ENCODE data around the gene NOL3.
"Not testable (repeated sequence)": the region's sequence is repeated elsewhere in the genome, so short reads cannot be mapped to it uniquely, and the experiment has no call there.

The NOL3 gene

DNA sequence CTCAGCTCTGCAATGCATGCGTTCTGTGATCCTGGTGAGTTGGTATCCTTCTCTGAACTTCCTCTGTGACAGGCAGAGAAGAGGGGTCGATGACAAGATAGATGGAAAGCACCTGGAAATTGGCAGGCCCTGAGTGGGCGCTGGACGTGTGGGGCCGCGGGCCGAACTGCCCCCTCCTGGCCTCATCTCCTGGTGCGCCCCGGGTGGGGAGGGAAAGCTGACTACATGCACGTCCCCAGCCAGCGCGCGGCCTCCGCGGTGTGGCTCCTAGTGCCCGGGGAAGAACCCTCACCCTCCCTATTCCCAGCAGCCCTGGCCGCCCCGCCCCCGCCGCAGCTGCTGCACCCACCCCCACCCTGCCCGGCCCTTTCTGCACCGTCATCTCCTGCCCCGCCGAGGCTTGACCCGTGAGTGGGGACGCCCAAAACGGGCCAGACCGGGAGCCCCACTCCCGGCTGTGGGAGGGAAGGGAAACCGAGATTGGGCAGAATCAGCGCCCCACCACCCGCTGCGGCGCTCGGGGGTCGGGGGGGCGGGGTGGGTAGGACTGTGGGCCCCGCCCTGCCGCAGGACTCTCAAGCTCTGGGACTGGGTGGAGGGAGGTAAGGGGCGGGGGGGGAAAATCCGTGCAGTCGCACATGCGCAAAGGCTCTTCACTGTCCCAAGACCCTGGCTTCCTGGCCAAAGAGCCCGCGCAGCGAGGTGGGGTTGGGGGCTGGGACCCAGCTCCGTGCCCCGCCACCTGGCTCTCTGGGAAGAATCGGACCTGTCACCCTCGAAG lies at the start of gene NOL3:
TSS of gene NOL3 (plus strand) at position 371 of the 781 bp plus-strand sequence.
- no peak for DNase-seq

DNA sequence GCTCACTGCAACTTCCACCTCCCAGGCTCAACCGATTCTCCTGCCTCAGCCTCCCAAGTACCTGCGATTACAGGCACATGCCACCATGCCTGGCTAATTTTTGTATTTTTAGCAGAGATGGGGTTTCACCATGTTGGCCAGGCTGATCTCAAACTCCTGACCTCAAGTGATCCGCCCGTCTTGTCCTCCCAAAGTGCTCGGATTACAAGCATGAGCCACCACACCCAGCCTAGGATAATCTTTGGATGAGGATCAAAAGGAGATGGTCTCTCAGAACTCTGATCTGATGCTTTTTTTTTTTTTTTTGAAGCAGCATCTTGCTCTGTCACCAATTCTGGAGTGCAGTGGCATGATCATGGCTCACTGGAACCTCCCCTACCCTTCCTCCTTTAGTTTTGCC lies 47.5 kb upstream of the NOL3 start:
- not testable (repeated sequence) for DNase-seq

DNA sequence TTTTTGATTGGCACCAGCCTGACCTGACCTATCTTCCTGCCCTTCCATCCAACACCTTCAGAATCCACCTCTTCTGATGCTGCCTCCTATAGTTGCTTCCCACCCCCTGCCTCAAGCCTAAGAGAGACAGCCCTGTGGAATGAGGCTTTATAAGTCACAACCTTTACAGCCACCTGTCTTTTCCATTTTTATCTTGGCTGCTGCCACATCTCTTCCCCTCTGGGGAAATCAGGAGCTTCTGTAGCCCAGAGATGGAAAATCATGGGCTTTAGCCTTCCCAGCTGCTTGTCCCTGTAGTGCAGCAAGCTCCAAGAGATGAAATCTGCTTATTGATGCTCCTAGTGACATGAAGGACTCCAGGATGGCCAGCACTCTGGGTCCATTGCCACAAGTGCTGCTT lies 41.9 kb upstream of the NOL3 start:
- no peak for DNase-seq

DNA sequence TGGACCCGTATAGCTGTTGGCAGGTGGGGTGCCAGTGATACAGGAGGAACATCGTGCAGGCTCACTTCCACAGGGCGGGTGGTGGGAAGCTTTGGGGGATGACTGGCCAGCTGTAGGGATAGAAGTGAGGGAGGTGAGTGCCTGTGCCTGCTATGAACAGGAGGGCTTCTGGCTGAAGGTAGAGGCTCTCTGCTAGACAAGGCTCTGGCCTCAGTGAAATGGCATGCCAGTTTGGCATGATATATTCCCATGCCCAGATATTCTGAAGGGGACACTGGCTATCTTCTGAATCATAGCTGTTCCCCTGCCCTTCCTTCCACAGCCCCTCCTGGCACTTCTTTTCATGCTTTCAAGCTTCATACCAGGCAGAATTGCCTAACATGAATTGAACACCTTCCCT lies 41.5 kb upstream of the NOL3 start:
- no peak for DNase-seq

DNA sequence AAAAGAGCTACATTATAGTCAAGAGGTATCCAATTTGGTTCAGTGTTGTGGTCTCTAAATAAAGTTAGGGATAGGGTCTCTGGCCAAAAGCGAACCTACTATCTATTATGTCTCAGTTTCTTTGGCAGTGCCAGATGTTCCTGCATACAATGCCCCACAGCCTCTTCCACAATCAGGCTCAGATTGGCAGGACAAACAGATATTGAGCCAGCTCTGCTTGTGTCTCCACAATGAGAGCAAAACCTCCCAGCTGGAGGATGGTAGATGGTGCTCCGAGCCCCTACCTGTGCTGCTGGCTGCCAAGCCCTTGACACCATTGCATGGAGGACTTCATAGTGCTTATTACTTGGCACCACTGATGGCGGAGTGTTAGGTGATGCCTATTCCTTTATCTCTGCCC lies 40.9 kb upstream of the NOL3 start:
- no peak for DNase-seq

DNA sequence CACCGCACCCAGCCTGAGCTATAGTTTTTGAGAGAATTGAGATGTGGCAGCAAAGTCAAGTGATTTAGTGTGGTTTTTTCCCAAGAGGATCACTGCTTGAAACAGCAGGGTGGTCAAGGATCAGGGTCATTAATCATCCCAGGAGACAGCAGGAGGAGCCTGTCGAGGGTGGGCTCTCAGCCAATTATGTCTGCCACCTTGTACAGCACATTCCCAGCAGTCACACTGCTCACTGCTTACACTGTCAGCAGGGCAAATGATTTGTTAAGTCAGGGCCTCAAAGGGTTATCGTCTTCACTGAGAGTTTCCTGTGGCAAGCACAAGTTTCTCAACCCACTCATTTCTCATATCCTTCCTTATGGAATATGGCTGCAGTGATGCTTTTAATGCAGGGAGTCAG lies 32.7 kb upstream of the NOL3 start:
- DNase-seq, result no peak

DNA sequence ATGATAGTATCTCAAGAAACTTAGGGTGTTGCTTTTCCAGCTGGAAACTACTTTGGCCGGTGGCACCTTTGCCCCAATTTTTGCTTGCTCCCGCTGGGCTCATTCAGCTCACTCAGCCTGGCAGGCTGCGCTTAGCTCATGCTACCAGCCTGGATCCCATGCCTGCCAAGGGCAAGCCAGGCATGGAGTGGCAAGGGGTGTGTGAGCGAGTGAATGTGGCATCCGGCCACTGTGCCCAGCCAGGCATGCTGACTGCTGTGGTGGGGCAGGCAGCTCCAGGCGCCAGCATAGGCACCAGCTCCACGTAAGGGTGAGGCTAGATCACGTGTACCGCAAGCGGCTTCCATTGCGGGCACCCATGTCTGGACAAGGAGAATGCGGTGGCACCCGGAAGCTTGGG lies 28.9 kb upstream of the NOL3 start:
- DNase-seq, result no peak

DNA sequence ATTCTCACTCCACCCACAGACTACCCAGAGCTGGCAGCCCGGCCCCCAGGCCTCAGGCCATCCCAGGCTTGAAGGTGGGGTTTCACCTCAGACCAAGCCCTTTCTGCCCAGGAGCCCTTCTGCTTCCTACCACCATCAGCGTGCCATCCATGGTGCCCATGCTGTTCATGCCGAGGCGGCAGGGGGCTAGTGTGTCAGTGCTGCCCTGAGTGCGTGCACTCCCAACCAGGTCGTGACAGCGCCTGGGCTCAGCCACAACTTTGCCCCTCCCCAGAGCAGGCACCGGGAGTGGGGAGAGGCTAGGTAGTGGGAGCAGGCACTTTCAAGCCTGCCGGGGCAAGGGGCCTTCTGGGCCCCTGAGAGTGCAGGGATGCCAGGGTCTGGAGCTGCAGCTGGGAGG lies 28.0 kb upstream of the NOL3 start:
- DNase-seq, result no peak

DNA sequence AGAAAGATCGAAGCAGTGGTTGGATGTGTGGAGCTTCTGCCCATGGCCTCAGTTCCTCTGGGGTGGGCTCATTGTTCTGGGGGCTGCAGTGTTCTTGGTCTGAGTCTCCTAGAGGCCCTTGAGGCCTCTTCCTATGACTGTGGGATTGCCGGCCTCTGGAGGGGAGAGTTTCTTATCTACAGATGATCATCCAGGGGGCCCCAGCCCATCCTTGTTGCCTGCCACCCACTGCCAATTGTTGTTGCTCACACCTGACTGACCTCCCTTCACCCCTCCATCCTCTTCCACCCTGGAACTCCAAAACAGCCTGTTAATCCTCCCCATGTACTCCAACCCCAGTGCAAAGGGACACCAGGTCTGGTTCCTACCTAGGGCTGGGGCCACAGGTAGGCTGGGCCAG lies 25.4 kb upstream of the NOL3 start:
- DNase-seq, result no peak

DNA sequence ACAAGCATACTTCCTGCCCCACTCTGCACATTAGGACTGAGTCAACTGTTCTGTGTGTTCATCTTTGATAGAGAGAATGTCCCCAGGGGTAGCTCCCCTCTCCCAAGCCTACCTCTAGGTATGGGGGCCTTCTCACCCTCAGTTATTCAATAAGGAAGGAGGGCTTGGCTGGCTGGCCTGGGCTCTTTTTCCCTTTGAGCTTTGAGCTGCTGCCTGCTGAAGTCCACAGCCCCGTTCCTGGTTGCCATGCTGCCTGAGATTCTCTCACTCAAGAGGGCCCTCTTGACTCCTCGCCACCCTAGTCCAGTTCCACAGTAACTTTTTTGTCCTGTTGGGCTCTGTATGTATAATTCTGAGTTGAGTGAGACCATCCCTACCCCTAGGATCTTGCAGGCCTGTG lies 24.6 kb upstream of the NOL3 start:
- DNase-seq, result no peak

DNA sequence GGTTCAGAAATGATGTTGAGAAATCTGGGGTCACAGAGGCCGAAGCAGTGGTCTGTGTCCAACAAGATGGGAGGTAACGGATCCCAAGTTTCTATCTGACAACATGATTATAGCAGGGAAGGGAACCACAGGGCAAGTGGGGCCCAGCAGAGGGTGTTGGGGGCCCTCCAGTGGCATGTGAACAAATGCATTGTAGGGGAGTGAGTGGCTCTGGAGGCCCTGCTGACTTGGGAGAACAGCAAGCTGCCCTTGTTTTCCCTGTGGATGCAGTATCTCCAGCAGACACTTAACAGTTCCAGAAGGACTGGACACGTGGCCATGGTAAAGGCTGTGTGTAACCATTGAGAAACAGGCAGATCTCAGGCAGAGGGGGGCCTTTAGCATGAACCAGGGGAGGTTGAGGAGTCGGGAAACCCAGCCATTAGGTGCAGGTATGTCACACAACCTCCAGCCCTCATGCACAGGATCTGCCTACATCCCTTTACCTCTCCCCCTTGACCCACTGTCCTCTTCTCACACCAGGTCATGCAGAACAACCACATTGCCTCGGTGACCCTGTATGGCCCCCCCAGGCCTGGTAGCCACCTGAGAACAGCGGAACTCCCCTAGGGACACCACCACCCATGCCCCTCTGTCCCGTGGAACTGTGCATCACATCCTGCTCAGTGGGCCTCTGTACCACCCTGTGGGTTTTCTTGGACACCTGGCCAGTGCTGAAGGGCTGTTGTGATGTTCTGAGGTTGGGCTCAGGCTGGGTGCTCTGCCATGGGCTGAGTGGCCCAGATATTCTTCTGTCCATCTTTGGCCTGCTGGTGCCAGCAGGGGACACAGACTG lies 23.6 kb upstream of the NOL3 start:
- no peak for DNase-seq

DNA sequence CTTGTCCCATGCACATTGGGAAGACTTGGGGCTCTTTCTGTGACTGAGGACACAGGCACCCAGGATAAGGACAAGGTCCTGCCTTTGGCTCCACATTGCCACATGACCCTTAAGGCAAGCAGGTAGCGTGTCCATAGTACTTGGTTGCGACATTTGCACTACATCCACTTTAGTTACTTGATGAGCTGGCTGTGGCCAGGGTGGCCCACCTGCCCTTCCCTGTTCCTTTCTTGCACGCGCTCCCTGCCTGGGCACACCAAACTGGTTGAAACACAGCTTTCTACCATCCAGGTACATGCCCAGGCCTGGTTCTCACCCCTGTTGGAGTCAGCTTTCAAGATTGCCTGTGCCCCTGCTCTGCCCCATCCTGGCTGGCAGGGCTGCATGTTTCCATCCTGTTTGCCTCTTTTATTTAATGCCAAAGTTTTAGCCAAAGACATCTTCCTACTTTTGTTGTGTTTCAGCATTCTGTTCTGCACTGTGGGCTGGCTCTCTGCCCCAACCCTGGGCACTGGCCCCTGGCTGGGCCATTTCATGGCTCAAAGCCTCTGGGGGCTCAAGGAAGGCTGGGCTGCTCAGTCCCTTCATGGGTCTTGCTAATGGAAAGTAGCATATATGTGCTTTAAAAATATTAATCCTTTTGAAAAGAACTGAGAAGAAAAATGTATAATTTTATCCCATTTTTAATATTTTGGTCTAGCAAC lies 22.7 kb upstream of the NOL3 start:
- no peak for DNase-seq

DNA sequence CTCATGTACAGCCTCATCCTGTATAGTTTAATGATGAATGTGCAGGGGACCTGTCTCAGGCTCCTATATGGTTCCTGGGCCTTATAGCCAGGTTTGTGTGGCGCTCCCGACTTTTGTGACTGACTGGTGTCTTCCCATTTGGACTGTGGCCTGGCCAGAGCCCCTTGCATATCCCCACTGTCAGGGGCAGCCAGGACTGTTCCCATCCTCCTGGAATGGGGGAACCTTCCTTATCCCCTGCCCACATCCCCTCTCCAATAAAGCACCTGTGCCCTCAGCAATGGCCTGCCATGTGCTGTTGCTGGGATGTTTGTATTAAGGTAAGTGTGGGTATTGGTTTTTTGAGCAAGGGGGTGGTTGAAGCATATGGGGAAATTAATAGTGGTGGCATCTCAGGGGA lies 22.1 kb upstream of the NOL3 start:
- no peak for DNase-seq

DNA sequence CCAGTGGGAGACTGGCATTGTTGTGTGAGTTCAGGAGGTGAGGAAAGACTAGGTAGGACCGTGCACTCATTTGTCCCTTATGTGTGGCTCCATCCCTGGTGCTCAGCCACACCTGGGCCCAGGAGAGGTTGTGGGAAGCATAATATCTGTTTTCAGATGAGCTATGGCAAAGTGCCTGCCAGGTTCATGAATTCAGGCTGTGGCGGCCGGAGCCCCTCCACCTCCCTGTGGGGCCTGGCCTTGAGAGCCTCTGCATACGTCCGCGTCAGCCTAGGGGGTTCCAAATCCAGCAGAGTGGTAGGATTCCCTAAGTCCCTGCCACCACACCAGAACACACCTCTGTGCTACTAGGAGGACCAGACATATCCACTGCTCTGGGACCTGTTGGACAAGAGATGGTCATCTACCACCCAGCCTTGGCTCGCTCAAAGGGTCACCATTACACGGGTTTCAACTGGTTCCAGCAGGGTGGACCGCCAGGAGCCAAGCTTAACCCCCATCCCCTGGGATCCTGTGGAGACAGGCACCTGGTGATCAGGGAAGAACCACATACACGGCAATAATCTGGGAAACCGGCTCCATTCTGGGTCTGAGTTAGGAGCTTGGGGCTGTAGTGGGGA lies 21.6 kb upstream of the NOL3 start:
- no peak for DNase-seq

DNA sequence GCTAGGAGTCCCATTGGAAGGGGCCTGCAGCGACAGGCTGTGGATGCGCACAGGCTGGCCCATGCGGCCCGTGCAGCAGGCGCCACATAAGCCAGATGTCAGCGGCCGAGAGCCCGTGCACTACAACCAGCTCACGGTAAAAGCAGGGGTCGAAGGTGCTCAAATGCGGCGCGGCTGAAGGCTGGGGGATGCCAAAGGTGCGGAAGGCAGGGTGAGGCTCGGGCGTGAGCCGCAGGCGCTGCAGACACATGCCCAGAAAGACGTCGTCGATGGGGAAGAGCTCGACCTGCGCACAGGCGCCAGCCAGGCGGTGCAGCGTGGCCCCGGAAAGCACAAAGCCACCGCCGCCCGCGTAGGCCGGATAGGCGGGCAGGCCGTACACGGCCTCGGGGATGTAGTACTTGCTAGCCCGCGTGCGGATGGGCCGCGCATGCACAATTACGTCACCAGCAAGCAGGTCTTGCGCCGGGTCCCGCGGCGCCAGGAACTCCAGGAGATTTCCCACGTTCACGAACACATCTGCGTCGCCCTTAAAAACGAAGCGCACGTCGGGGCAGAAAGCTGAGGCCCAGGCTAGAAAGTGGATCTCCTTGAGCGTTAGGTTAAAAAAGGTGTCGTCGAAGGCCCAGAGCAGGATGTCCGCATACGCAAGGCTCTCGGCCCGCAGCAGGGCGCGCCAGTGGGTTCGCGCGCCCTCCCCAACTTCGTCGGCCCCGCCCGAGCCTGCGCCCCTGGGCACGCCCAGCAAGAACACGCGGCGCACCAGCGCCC lies 20.9 kb upstream of the NOL3 start:
- DNase-seq, result no peak

DNA sequence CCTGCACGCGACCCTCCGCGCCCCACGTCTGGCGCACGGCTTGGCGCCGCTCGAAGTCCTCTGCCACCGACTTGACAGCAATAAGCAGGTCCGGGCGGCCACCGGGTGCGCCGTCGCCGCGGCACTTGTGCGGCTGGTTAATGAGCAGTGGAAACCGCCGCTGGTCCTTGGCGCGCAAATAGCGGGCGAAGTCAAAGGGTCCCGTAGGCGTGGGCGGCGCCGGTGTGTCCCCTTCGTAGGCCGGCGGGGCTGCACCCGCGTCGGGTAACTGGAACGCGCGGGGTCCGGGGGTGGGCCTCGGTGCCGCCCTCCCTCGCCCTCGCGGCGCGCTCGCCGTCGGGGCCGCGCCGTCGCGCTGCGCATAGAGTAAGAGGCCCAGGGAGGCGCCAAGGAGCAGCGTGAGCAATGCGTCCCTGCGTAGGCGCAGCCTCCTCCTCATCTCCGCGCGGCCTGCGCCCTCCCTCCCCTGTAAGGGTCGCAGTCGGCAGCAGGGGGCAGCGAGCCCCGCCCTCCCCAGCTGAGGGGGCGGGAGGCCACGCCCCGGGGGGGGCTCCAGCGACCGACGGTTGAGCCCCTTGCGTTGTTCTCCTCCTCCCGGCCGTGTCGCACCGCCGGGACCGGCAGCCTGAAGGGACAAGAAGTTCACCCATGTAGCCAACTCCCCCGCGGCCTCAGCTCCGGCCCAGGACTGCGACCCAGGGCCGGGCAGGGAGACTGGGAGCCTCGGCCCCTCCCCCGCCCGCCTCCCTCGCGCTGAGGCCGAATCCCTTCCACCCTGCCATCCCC lies 20.1 kb upstream of the NOL3 start:
- no peak for DNase-seq

DNA sequence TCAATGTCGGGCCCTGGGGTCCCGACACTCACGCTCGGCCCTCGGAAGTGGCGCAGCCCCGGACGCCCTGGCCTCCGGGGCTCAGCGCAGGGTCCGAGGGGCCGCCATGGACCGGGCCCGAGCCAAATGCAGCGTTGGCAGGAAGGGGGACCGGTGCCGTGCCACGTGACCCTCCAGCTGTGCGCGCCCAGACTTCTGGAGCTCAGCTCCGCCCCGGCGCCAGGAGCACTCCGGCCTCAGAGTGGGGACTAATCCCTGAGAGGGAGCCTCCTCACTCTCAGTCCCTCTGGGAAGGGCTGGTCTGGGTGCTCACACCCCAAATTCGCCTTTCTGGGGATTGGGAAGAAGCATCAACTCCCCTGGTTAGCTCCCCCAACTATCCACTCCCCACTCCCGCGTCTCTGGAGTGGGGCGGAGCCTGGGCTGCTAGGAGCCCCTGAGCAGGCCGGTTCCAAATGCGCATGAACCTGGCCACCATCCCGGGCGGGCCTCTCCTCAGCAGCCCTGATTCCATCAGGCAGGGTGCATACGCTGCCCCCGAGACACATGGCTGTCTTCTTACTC lies 19.4 kb upstream of the NOL3 start, which contains the start of gene B3GNT9:
TSS of gene B3GNT9 (minus strand) at position 166 of the 564 bp plus-strand sequence. CDS start 513 bp downstream, outside the sequence.
- no peak for DNase-seq

DNA sequence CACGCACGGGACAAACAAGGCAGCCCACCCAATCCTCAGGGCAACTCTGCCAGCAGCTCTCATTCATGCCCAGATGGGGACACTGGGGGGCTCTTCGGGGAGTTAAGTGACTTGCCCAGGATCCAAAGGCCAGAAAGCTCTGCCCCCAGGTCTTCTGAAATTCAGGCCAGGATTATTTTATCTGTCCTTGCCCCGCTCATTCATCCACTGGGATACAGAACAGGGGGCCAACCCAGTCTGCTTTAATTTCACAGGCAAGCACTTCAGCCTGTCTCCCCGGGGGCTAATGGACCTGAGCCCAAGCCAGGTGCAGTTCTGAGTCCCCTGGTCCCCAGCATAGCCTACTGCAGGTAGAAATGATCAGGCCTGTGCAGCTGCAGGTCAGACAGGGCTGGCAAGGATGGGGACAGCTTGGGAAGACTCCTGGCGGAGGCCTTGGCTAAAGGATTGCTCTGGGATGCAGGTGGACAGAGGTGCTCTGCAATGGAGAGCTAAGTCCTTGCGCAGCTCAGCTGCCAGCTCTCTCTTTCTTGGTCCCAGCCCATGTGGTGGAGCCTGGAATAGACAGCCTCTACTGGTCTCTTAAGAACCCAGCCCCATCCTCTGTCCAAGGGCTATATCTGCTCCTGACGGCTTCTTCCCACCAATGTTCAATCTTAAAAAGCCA lies 18.8 kb upstream of the NOL3 start:
- DNase-seq, result no peak

DNA sequence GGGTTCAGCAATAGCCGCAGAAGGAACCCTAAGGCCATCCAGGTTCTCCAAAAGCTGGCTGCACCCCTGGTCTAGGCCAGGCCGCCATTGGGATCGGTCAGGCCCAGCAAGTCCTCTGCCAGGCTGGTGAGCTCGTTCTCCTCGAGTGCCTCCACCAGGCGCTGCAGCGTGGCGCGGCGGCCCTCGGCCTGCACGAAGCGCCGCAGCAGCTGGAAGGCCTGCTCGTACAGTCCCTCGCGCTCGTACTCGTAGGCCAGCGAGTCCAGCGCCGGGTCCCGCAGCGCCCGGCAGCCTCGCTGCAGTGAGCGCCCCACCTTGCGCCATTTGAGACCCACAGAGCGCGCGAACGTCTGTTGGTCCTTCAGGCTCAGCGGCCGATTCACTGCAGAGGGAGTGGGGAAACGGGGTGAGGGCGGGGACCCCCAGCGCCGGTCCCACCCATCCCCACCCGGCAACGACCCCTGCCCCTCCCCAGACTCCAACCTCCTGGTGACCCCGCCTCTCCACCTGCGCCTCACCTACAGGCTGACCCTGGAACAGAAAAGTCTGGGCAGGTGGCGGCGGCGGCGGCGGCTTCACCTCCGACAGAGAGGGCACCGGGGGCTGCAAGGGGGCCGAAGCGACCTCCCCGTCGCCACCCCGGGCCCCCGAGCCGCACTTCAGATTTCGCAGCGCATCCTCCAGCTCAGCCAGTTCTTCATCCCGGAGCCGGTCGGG lies 15.6 kb upstream of the NOL3 start:
- no peak for DNase-seq

All from stimulated activated CD4-positive, alpha-beta T cell treated with anti-CD3 and anti-CD28 coated beads, Interleukin-12 subunit alpha, Interleukin-12 subunit beta, amount 100 ng/mL, for 4 hours (primary cell).